Embryonic facial prominence (tissue), 1 donor: ENCODE measurements around the gene DMC1.

Experiments used
- DNase-seq: peaks from one replicate; pipeline ENCODE4 v3.0.0-alpha.2; 2016; ENCODE audit errors: extremely low spot score

The DMC1 gene

GRCh38 chr22:38469306-38469781, 100.6 kb downstream of the DMC1 start:
- no peak for DNase-seq
